ENCODE measurements around the gene PLD1. TPM values are rescaled to one million over a fixed set of nuclear protein-coding genes. Genes with fewer than 3 reads are reported as not detected.

Gene PLD1
- total and polyA plus RNA-seq, 2 of the 8 experiments (the other 6 are each of a cell fraction or from before 2014, with no cell fraction given), result 1.2 to 2.6 TPM

- TF ChIP-seq, protein P1, sequence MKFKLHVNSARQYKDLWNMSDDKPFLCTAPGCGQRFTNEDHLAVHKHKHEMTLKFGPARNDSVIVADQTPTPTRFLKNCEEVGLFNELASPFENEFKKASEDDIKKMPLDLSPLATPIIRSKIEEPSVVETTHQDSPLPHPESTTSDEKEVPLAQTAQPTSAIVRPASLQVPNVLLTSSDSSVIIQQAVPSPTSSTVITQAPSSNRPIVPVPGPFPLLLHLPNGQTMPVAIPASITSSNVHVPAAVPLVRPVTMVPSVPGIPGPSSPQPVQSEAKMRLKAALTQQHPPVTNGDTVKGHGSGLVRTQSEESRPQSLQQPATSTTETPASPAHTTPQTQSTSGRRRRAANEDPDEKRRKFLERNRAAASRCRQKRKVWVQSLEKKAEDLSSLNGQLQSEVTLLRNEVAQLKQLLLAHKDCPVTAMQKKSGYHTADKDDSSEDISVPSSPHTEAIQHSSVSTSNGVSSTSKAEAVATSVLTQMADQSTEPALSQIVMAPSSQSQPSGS (IDR thresholded peaks at IDR 0.05; ENCODE audit: low read length), result no peak
- TF ChIP-seq HDAC6 (IDR thresholded peaks at IDR 0.05; ENCODE audit: low read depth, low read length) (no peak), SIN3A (conservative IDR thresholded peaks at IDR 0.05 in 1 of 2, IDR thresholded peaks at IDR 0.05 in 1 of 2; ENCODE audit: low read depth in 1 of 2, low read length in 2 of 2) (no peak), CBX8 (IDR thresholded peaks at IDR 0.05; ENCODE audit: borderline replicate concordance, low read depth, low read length) (no peak), GABPA (IDR thresholded peaks at IDR 0.05; ENCODE audit: borderline replicate concordance, insufficient read depth, low read length) (no peak)
Measured at GRCh38 chr3:171835613-171836012, 25.3 kb upstream of the PLD1 start (continued).

All from H1 (cell line).